Measurements from ENCODE around the gene CETP. TPM values are rescaled to one million over a fixed set of nuclear protein-coding genes. Genes with fewer than 3 reads are reported as not detected.

Gene CETP
- total RNA-seq, 4 donors from 2014 or later = 0.72 to 1.7 TPM; not detected in 2

DNA sequence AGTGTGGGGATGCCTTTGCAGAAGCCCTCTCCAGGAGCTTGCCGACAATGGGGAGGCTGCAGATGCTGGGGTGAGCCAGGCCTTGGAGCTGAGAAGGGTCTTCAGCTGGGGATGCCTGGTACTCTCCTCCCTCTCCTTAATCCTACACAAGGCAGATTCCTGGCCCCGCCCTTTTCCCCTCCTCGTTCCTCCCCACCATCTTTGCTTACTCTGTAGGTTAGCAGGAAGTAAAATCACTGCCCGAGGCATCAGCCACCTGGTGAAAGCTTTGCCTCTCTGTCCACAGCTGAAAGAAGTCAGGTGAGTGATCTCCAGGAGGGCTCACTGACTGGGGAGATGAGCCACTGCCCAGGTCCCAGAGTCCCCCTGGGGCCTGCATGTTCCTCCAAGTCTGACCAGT lies 66.3 kb downstream of the CETP start:
- no peaks in the 10 kb centered on the region for H3K27me3 ChIP-seq
- H3K4me1 ChIP-seq = peaks cover 5% of the 10 kb centered on the region
- H3K9me3 ChIP-seq = no peaks in the 10 kb centered on the region
- no peak for DNase-seq (ENCODE audit: low spot score in 2 of 2)
- no peak for TF ChIP-seq EP300 (IDR thresholded peaks at IDR 0.05)
- TF ChIP-seq POLR2A (IDR thresholded peaks at IDR 0.05) = no peak
- no peak for TF ChIP-seq CTCF (IDR thresholded peaks at IDR 0.05)
- TF ChIP-seq POLR2AphosphoS5 (IDR thresholded peaks at IDR 0.05) = no peak
- 74% methylated on average over 4 of the region's 4 CpGs for WGBS
- peaks cover 45% of the 10 kb centered on the region for H3K36me3 ChIP-seq
- H3K4me3 ChIP-seq = no peak overlapping the region
- no peak overlapping the region for H3K27ac ChIP-seq

DNA sequence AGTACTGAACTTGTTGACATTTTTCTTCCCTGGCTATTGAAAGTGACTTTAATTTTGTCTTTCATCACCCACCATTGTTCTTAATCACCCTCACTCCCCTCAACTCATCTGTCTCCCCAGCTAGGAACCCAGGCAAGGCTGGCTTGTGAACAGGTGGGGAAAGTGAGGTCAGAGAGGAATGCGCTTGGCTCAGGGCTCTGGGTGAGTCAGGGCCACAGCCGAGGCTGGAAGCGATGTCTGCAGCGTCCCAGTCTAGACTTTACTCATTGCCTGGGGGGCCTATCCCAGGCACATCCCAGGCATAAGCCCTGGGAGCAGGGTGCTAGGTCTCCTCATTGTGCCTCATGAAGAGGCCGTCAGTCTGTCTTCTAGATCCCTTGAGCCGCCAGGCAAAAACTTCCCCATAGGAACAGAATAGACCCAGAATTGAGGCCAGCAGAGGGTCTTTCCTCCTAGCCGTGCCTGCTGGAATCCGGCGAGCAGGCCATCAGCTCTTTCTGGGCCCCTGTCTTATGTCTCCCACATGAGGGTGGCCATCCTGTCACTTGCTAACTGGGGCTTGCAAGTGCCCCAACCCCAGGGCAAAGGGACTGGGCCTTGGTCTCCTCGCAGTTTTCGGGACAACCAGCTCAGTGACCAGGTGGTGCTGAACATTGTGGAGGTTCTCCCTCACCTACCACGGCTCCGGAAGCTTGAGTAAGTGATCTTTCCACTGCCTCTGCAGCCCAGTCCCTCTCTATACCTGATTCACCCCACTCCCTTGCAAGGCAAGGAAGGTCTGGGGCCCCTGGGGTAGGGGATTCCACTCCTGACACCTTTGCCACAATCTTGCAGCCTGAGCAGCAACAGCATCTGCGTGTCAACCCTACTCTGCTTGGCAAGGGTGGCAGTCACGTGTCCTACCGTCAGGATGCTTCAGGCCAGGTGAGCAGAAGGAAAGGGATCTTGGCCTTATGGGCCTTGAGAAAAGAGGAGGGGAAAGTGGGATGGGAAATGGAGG lies 67.7 kb downstream of the CETP start:
- Histone ChIP-seq H3K27ac (no peak overlapping the region), H3K36me3 (peaks cover 46% of the 10 kb centered on the region), H3K9me3 (no peaks in the 10 kb centered on the region), H3K27me3 (no peaks in the 10 kb centered on the region), H3K4me1 (peaks cover 5% of the 10 kb centered on the region), H3K4me3 (no peak overlapping the region)
- 85% methylated on average over 12 of the region's 16 CpGs for WGBS
- TF ChIP-seq POLR2AphosphoS5 (IDR thresholded peaks at IDR 0.05) (no peak), EP300 (IDR thresholded peaks at IDR 0.05) (no peak), POLR2A (IDR thresholded peaks at IDR 0.05) (no peak), CTCF (IDR thresholded peaks at IDR 0.05) (no peak)
- DNase-seq (ENCODE audit: low spot score in 2 of 2) = no peak

DNA sequence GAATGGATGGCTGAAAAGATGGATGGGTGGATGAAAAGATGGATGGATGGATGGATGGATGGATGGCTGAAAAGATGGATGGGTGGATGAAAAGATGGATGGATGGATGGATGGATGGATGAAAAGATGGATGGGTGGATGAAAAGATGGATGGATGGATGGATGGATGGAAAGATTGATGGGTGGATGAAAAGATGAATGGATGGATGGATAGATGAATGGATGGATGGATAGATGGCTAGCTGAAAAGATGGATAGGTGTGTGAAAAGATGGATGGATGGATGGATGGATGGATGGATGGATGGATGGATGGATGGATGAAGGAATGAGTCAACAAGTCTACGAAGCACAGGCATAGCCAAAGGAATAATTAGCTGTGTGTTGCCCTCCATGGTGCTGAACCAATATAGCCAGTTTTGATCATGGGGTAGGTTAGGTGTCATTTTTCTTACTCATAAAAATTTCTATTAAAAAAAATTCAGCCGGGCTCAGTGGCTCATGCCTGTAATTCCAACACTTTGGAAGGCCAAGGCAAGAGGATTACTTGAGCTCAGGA lies 68.7 kb downstream of the CETP start:
- Histone ChIP-seq H3K36me3 (peaks cover 47% of the 10 kb centered on the region), H3K9me3 (no peaks in the 10 kb centered on the region), H3K27ac (no peak overlapping the region), H3K4me1 (peaks cover 5% of the 10 kb centered on the region), H3K27me3 (no peaks in the 10 kb centered on the region), H3K4me3 (no peak overlapping the region)
- no peak for DNase-seq (ENCODE audit: low spot score in 2 of 2)
- no peak for TF ChIP-seq EP300 (IDR thresholded peaks at IDR 0.05)
- no peak for TF ChIP-seq POLR2AphosphoS5 (IDR thresholded peaks at IDR 0.05)
- no peak for TF ChIP-seq POLR2A (IDR thresholded peaks at IDR 0.05)
- TF ChIP-seq CTCF (IDR thresholded peaks at IDR 0.05) = no peak
- WGBS = 92% methylated on average over 2 of the region's 2 CpGs

DNA sequence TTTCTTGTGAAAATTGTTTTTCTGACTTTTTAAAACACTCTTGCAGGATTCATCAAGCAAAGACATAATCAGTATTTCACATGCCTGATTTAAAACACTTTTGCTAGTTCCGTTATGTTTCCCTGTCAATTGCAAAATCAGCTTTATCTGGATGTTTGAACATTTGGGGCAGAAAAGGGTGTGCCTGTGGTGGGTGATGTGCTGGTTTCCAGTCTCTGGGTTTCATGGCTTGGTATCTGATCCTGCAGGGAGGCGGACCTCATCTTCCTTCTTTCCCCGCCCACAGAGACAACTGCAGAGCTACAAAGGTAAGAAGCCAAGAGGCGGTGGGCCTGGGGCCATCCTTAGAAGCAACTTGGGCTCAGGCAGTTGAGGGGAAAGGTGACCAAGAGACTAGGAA lies 69.4 kb downstream of the CETP start:
- H3K9me3 ChIP-seq = no peaks in the 10 kb centered on the region
- DNase-seq (ENCODE audit: low spot score in 2 of 2) = no peak
- TF ChIP-seq CTCF (IDR thresholded peaks at IDR 0.05) (no peak), POLR2A (IDR thresholded peaks at IDR 0.05) (no peak), POLR2AphosphoS5 (IDR thresholded peaks at IDR 0.05) (no peak), EP300 (IDR thresholded peaks at IDR 0.05) (no peak)
- no peak overlapping the region for H3K27ac ChIP-seq
- peaks cover 47% of the 10 kb centered on the region for H3K36me3 ChIP-seq
- H3K27me3 ChIP-seq = no peaks in the 10 kb centered on the region
- H3K4me3 ChIP-seq = no peak overlapping the region
- H3K4me1 ChIP-seq = peaks cover 5% of the 10 kb centered on the region
- 92% methylated on average over 4 of the region's 4 CpGs for WGBS

DNA sequence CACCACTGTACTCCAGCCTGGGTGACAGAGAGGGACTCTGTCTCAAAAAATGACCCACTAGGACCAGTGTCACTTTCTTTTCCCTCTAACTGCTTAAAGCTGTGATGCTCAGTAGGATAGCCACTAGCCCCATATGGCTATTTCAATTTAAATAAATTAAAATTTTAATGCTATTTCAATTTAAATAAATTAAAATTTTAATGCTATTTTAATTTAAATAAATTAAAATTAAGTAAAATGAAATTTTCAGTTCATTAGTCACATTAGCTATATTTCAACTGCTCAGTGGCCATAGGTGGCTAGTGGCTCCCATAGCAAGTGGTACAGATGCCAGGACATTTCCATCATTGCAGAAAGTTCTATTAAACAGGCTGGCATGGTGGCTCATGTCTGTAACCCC lies 70.6 kb downstream of the CETP start:
- Histone ChIP-seq H3K27me3 (no peaks in the 10 kb centered on the region), H3K4me1 (peaks cover 5% of the 10 kb centered on the region), H3K27ac (no peak overlapping the region), H3K4me3 (no peak overlapping the region), H3K9me3 (no peaks in the 10 kb centered on the region), H3K36me3 (peaks cover 53% of the 10 kb centered on the region)
- TF ChIP-seq POLR2A (IDR thresholded peaks at IDR 0.05) (no peak), CTCF (IDR thresholded peaks at IDR 0.05) (no peak)
- no peak for DNase-seq (ENCODE audit: low spot score in 2 of 2)

All from suprapubic skin (tissue), 4 donors.